Measurements from ENCODE around the gene ERC2.

ERC2 gene

GRCh38 chr3:55538158-55538557, 930.1 kb downstream of the ERC2 start:
- no peak for DNase-seq

- no peak for DNase-seq
Measured at GRCh38 chr3:55537563-55537962, 930.7 kb downstream of the ERC2 start.

GRCh38 chr3:55537129-55537528, 931.1 kb downstream of the ERC2 start:
- DNase-seq: no peak

DNA sequence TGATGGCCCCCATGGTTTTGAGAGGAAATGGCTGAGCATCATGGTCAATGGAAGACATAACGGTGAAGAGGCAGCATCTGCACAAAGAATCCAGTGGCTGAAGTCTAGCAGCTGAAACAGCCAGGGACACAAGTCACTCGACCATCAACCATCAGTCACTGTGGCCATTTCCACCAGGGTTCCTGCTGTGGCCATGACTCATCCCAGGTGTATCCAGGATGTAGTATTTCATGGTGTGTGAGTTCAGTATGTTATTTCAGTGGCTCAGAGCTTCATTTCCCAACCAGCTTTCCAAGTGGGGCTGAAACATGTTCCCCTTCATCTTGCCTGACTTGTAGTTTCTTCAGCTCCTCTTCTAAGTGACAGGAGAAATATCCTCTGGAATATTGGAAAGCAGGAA, 933.4 kb downstream of the ERC2 start:
- DNase-seq: no peak

DNA sequence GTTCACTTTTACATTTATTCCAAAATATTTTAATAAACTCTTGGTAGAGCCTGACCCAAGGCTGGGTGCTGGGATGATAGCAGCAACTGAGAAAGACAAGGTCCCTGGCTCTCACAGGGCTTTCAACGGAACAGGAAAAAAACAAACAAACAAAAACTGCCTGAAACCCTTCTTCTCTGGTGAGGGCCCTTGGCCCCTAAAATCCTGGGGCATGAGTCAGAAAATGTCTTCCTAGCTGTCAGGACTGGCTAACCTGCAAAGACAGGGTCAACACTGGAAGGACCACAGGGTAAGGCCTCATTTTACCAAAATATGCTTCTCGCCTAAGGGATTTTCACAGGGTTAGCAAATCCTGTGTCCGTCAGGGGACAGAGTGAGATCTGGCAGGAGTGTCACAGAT, 935.5 kb downstream of the ERC2 start:
- no peak for DNase-seq

DNA sequence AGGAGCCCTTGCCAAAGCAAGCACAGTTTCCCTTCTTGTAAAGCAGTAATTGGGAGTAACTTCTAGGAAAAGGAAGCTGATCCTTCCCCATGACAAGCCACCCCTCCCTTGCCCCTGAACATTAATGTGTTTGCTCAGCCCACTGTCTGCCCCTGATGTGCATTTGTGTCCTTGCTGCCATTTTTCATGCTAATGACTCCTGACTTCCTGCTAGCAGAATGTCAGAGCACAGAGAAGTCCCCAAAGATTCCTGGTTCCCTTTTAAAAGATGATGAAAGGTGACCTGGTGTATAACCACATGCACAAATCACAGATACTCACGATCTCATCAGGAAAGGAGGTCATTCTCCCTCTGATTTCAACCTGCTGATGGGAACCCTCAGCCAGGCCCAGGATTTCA, 936.9 kb downstream of the ERC2 start:
- DNase-seq: no peak

DNA sequence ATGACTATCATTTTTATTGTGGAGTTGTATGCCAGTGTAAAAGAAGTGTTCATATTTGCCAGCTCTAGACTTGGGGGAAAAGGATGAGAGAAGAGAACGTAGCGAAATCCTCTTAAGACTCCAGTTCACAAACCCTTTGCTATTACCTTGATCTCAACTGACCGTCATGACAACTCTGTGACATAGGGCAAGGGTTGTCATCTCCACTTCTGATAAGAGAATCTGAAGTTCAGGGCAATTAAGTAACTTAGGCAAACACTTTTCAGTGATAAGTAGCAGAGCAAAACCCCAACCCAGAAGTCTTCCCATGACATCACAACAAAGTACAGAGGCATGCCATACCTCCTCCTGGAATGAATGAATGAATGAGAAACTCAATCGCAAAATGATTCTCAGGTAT, 940.9 kb downstream of the ERC2 start:
- DNase-seq: no peak

DNA sequence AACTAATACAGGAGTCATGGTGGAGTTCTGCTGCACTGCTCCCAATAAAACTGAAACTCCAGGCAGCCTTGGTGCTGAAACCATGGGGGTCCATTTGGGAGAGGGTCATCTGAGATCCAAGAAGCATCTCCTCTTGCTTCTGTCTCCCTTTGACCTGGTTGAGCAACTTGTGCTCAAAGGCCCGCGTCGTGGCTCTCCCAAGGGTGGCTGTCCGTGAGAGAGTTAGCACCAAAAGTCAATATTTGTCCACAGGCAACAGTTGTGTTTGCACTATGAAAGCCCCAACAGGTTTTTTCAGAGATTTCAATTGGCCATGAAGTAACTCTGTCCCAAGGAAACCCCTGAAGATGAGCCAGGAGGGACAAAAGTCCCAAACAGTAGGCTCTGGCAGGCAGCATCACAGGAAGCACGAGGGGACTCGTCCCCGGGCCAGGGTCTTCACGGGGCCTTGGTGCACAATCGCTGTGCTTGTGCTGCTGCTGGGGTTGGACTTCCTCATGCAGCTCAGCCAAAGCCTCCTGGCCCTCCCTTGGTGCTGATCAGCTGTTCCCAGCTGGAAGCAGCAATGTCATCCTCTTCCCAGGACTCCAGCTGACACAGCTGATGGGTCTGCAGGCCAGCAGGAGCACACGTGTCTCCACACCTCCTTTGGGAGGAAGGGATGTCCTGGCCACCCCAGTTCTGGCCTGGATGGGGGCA, 941.8 kb downstream of the ERC2 start:
- DNase-seq: no peak

DNA sequence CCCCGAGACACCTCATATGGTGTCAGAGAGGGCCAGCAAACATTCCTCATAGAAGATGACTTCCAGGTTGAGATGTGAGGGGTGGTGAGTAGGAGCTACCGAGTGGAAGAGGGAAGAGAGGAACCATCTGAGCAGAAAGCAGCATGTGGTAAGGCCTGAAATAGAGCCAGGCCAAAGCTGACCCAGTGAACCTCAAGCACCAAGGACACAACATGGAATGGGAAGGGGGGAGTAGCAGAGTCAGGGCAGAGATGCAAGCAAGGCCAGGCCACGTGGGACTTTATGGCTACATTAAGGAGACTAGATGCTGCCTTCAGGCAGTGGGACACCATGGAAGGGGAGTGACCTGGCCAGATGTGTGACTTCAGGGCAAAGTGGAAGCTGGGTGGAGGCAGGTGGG, 942.8 kb downstream of the ERC2 start:
- no peak for DNase-seq

DNA sequence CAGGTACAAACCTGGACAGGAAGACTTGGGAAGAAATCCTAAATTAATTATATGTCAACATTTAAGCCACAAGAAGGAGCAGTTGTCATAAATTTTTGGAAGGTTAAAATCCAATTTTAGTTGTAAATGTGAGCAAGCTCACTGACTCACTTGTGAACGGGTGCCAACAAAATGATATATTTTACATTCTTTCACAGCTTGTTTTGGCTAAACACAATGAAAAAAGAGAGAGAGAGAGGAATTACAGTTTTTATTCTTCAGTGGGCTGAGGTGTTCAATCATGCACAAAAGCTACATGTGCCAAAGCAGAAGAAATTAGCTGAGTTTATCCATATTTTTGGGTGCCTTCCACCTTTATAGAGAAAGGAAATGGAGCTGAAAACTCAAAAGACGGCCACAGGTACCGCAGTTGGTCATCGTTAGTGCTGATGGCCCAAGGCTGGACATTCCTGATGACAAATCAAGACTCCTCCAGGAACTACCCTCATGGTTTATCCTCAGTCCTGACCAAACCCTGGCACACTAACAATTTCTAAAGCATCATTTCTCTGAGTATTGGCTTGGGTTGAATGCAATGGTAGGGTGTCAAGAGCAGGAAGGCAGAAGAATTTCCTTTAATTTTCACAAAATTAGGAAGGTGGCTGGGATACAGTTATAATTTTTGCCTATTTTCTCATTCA, 943.6 kb downstream of the ERC2 start:
- DNase-seq: peak; percentile 80

DNA sequence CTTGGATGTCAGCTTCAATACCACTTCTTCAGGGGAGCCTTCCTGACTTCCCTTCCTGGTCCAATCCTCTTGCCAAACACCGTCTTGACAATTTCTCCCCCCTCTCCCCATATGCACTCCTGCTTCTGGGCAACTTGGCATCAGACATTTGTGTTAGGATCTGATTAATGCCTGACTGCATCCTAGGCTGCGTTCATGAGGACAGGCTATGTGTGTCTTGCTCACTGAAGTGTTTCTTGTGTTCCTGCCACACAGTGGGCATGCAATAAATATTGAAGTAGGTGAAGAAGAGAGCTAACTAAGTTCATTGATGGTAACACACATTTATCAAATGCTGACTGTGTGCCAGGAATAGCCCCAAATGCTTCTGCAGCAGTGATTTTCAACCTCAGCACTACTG, 944.8 kb downstream of the ERC2 start:
- no peak for DNase-seq

- peak; percentile 38 for DNase-seq
Measured at GRCh38 chr3:55521738-55522421, 946.4 kb downstream of the ERC2 start.

- no peak for DNase-seq
Measured at GRCh38 chr3:55521064-55521737, 947.1 kb downstream of the ERC2 start.

DNA sequence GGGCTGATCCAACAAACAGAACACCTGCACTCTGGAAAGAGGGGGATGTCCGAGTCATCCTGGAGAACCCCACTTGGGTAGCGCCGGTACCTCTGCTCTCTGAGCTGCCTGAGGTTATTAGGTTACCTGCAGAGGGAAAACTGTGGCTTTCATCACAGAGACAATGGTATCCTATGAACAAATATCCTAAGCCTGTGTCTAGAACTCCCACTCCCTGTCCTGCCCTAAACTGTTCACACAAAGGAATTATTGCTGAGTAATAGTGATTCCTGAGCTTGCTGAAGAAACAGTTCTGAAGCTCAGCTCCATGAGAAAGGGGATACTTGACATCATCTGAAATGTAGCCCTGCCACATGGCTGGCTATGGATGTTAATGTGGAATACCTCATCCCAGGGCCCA, 949.2 kb downstream of the ERC2 start:
- peak; percentile 57 for DNase-seq

DNA sequence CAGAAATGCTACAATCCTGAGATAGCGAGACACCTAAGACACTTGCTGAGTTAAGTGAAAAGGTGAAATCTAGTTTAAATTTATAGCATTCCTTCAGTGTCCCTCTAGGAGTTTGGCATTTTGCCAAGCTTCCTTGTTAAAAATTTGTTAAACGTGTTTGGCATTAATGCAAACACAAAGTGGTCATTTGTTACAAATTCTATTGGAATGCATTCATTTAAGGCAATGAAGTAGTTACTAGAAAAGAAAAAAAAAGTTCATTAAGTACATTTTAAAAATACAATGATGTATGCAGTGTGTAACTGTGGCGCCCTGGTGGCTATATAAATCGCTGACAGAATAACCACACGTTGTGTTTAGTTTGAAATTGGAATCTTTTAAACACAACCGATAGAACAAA, 949.8 kb downstream of the ERC2 start:
- peak; percentile 49 for DNase-seq

DNA sequence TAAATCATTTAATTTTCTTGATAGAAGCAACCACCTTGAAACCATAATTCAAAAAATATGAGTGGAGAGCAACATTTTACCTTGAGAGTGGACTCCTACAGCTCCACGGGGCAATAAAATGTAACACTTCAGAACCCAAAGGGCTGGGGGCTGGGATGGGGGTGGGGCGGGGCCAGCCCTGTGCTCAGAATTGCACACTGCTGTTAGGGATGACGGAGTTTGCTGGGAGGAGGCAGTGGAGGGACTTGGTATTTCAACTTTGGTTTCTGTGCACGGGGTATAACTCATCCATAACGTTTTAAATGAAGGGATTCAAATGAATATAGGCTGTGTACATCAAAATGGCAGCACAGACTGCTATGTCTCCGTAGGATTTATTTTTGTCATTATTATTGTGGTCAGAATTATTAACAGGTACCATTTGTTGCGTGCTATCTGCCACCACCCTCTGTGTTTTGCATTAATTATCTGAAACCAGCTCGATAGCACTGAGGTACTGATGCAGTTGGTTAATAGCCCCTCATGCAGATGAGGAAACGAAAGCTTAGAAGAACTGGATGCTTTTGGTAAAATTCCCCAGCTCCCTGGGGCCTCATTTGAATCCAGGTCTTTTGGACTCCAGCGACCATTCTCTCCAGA, 951.8 kb downstream of the ERC2 start:
- no peak for DNase-seq

DNA sequence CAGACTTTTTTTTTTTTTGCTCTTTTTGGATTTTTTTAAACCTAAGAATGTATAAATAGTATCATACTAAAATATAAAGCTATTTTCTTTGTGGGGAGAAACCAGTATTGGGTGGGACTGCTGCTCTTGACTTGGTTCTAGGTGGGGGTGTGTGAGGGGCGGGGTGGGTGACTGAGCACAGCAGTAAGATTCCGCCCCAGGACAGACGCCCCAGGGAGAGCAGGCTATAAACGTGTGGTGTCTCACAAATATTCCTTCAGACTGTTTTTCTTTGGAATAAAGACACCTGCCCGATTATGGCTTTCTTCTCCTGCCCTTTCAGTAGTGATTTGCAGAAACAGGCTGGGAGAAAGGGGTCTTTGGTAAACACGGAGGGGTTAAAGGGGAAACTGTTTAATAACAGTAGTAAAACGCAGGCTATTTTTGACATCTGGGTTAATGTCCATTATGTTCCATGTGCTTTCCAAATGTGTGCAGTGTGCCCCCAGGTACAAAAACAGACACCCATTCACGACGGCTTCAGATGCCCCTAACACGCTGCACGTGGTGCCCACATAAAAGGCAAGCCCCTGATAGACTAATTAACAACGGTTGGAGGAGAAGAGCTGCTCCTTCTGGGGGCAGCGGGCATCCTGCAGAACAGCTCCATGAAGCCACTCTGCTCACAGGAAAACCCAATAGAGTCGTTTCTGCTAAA, 952.6 kb downstream of the ERC2 start:
- no peak for DNase-seq

DNA sequence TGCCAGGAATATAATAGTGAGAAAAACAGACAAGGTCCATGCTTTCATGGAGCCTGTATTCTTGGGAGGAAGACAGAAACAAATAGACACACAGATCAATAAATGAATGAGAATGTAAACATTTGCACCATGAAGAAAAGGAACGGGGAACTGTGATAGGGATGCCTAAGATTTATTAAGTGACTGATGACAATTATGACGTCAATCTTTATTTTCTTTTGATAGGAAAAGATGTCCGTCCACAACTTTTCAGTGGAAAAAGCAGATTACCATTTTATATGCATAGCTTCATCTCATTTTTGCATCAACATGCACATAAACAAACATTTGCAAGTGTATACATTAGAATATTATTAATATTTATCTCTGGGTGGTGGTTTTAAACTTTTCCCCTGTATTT, 953.3 kb downstream of the ERC2 start:
- DNase-seq: no peak

- no peak for DNase-seq
Measured at GRCh38 chr3:55512571-55513343, 955.5 kb downstream of the ERC2 start.

- DNase-seq: peak; percentile 70
Measured at GRCh38 chr3:55511895-55512570, 956.2 kb downstream of the ERC2 start.

GRCh38 chr3:55508335-55508734, 959.9 kb downstream of the ERC2 start:
- DNase-seq: no peak
